B cell (primary cell): ENCODE measurements around the gene GNLY.

ENCODE experiments used
- CTCF ChIP-seq: fragments of 200-600 bp; IDR thresholded peaks from one replicate; pipeline ENCODE4 v1.8.0; 2022; ENCODE audit warnings: antibody characterized with exemption, mild to moderate bottlenecking
- EZH2 ChIP-seq: IDR thresholded peaks from 2 replicates; pipeline ENCODE4 v1.6.1; 2012; ENCODE audit warnings: borderline replicate concordance, low read depth, mild to moderate bottlenecking, moderate library complexity, low read length; ENCODE audit not compliant: insufficient read depth, poor library complexity, severe bottlenecking

GRCh38 chr2:85714841-85715240, 20.7 kb downstream of the GNLY start:
- TF ChIP-seq CTCF (no peak), EZH2 (no peak)
